Skeletal muscle cell (primary cell): ENCODE measurements around the gene PTPRE.

ENCODE experiments used
- DNase-seq: peaks from one replicate; pipeline ENCODE4 v3.0.0-alpha.2; 2010; ENCODE audit warnings: low read depth
- H3K4me3 ChIP-seq: 2 replicates; pipeline ENCODE4 v1.5.1; 2011; ENCODE audit warnings: low read depth, mild to moderate bottlenecking, control low read depth, low read length, moderate library complexity

Gene PTPRE

GRCh38 chr10:127882391-127882790 is 24.5 kb upstream of the PTPRE start:
- H3K4me3 ChIP-seq, result no peak overlapping the region
- no peak for DNase-seq

- no peak for DNase-seq
- no peak overlapping the region for H3K4me3 ChIP-seq
These were observed 24.0 kb upstream of the PTPRE start for GRCh38 chr10:127882801-127883459.

- no peak for DNase-seq
- H3K4me3 ChIP-seq, result no peak overlapping the region
These were observed 23.4 kb upstream of the PTPRE start for GRCh38 chr10:127883516-127883915.

- H3K4me3 ChIP-seq, result no peak overlapping the region
- no peak for DNase-seq
These were observed 22.4 kb upstream of the PTPRE start for GRCh38 chr10:127884501-127884900.

GRCh38 chr10:127886371-127887051 is 20.4 kb upstream of the PTPRE start:
- DNase-seq, result no peak

GRCh38 chr10:127887541-127888415 is 19.1 kb upstream of the PTPRE start:
- H3K4me3 ChIP-seq, result no peak overlapping the region
- no peak for DNase-seq

More at GRCh38 chr10:127886371-127887051, 20.4 kb upstream of the PTPRE start:
- H3K4me3 ChIP-seq, result no peak overlapping the region

GRCh38 chr10:127888521-127889312 is 18.2 kb upstream of the PTPRE start:
- no peak overlapping the region for H3K4me3 ChIP-seq
- DNase-seq, result no peak

- no peak for DNase-seq
- H3K4me3 ChIP-seq, result no peak overlapping the region
These were observed 17.2 kb upstream of the PTPRE start for GRCh38 chr10:127889605-127890195.

GRCh38 chr10:127890216-127890615 is 16.7 kb upstream of the PTPRE start:
- no peak for DNase-seq
- H3K4me3 ChIP-seq, result no peak overlapping the region

GRCh38 chr10:127890832-127891334 is 16.0 kb upstream of the PTPRE start:
- DNase-seq, result no peak
- H3K4me3 ChIP-seq, result no peak overlapping the region

- no peak for DNase-seq
- no peak within 1 kb of the TSS for H3K4me3 ChIP-seq
These were observed 14.2 kb upstream of the PTPRE start, which contains the start of gene CLRN3 for GRCh38 chr10:127892743-127893142. Gene CLRN3, minus strand, starts transcription at chr10:127892941. Its CDS starts 157 bp downstream, at chr10:127892784.

GRCh38 chr10:127894146-127894545 is 12.8 kb upstream of the PTPRE start:
- no peak for DNase-seq
- no peak overlapping the region for H3K4me3 ChIP-seq

GRCh38 chr10:127896590-127896989 is 10.3 kb upstream of the PTPRE start:
- DNase-seq, result no peak
- no peak overlapping the region for H3K4me3 ChIP-seq

GRCh38 chr10:127897177-127897576 is 9.7 kb upstream of the PTPRE start:
- no peak for DNase-seq
- no peak overlapping the region for H3K4me3 ChIP-seq

- H3K4me3 ChIP-seq, result no peak overlapping the region
- no peak for DNase-seq
These were observed 7.0 kb upstream of the PTPRE start for GRCh38 chr10:127899766-127900387.

GRCh38 chr10:127903789-127904188 is 3.1 kb upstream of the PTPRE start:
- DNase-seq, result no peak
- no peak overlapping the region for H3K4me3 ChIP-seq

GRCh38 chr10:127904311-127905000 is 2.4 kb upstream of the PTPRE start:
- H3K4me3 ChIP-seq, result no peak overlapping the region
- DNase-seq, result no peak
